IMR-90 (cell line): ENCODE results near the gene GNB1L. TPM values are rescaled to one million over a fixed set of nuclear protein-coding genes. Genes with fewer than 3 reads are reported as not detected.

ENCODE experiments used
- ATAC-seq: fragments of 200-7000 bp; cut with Tn5 transposase; 2 replicates; pipeline ENCODE4 v1.9.1; 2020; ENCODE audit warnings: low read depth, mild to moderate bottlenecking, moderate library complexity
- BruUV-seq: library from RNA; stranded (reverse); fragments of 400-500 nt; replicated peaks from 2 replicates; lab custom pipeline; 2021; lab: Mats Ljungman, UMichigan
- CTCF ChIA-PET: fragments of 300-600 bp; formaldehyde crosslinking; extraction: SDS; loops from one replicate; lab custom pipeline; 2021; ENCODE audit warnings: antibody characterized with exemption; lab: Yijun Ruan, JAX
- POLR2A ChIA-PET: fragments of 300-600 bp; sonication (Branson Sonifier 250); formaldehyde crosslinking; loops from one replicate; lab custom pipeline; 2022; ENCODE audit warnings: antibody characterized with exemption; ENCODE audit not compliant: unreplicated experiment; lab: Charles Lee
- DNase-seq: peaks from one replicate; pipeline ENCODE4 v3.0.0; 2013
- H2AFZ ChIP-seq: replicated peaks from 2 replicates; pipeline ENCODE3; 2013; ENCODE audit warnings: low read length, mild to moderate bottlenecking; ENCODE audit not compliant: poor library complexity
- H2AK5ac ChIP-seq: 2 replicates; pipeline ENCODE4 v1.6.1; 2013; ENCODE audit warnings: low read depth, low read length, inconsistent platforms
- H2AK9ac ChIP-seq: replicated peaks from 2 replicates; pipeline ENCODE3; 2013; ENCODE audit warnings: mild to moderate bottlenecking, low read depth, low read length, moderate library complexity; ENCODE audit not compliant: poor library complexity
- H2BK120ac ChIP-seq: 2 replicates; pipeline ENCODE4 v1.6.1; 2013; ENCODE audit warnings: low read depth, low read length, inconsistent platforms
- H2BK15ac ChIP-seq: 3 replicates; pipeline ENCODE4 v1.6.1; 2013; ENCODE audit warnings: low read depth, low read length, inconsistent platforms
- H2BK20ac ChIP-seq: 2 replicates; pipeline ENCODE4 v1.6.1; 2013; ENCODE audit warnings: low read depth, mild to moderate bottlenecking, inconsistent platforms, low read length, moderate library complexity
- H2BK5ac ChIP-seq: 2 replicates; pipeline ENCODE4 v1.6.1; 2013; ENCODE audit warnings: mild to moderate bottlenecking, low read depth, low read length, inconsistent platforms; ENCODE audit not compliant: poor library complexity, severe bottlenecking
- H3K14ac ChIP-seq: replicated peaks from 2 replicates; pipeline ENCODE4 v1.6.1; 2013; ENCODE audit warnings: low read depth, low read length, inconsistent platforms
- H3K18ac ChIP-seq: 2 replicates; pipeline ENCODE4 v1.6.1; 2013; ENCODE audit warnings: low read depth, low read length, control low read depth
- H3K23ac ChIP-seq: 2 replicates; pipeline ENCODE4 v1.6.1; 2013; ENCODE audit warnings: low read depth, low read length, inconsistent platforms
- H3K27ac ChIP-seq: 2 replicates; pipeline ENCODE4 v1.5.1; 2013; ENCODE audit warnings: mild to moderate bottlenecking, control low read depth, low read length; ENCODE audit not compliant: insufficient read depth
- H3K27me3 ChIP-seq: 2 replicates; pipeline ENCODE4 v1.6.1; 2013; ENCODE audit warnings: low read length; ENCODE audit not compliant: control insufficient read depth, insufficient read depth
- H3K36me3 ChIP-seq: 2 replicates; pipeline ENCODE4 v1.6.1; 2013; ENCODE audit warnings: low read length, mixed read lengths; ENCODE audit not compliant: control insufficient read depth, insufficient read depth
- H3K4ac ChIP-seq: 2 replicates; pipeline ENCODE4 v1.6.1; 2013; ENCODE audit warnings: low read depth, low read length, inconsistent platforms
- H3K4me1 ChIP-seq: 2 replicates; pipeline ENCODE4 v1.6.1; 2013; ENCODE audit warnings: low read length, mixed read lengths; ENCODE audit not compliant: control insufficient read depth, insufficient read depth
- H3K4me2 ChIP-seq: 2 replicates; pipeline ENCODE4 v1.6.1; 2013; ENCODE audit warnings: low read depth, mild to moderate bottlenecking, control low read depth, low read length, moderate library complexity
- H3K4me3 ChIP-seq: 2 replicates; pipeline ENCODE4 v1.5.1; 2013; ENCODE audit warnings: low read depth, mild to moderate bottlenecking, control low read depth, low read length, moderate library complexity; ENCODE audit not compliant: insufficient read depth
- H3K56ac ChIP-seq: 2 replicates; pipeline ENCODE4 v1.6.1; 2013; ENCODE audit warnings: low read length, inconsistent platforms; ENCODE audit not compliant: insufficient read depth; ENCODE audit errors: extremely low read depth
- H3K79me1 ChIP-seq, 2 experiments: 2 replicates each; pipeline ENCODE4 v1.6.1; 2013; ENCODE audit warnings: low read length in 2 of 2, inconsistent platforms in 1 of 2, low read depth in 1 of 2
- H3K9ac ChIP-seq: 2 replicates; pipeline ENCODE4 v1.6.1; 2013; ENCODE audit warnings: low read depth, low read length, control low read depth
- H3K9me1 ChIP-seq: 2 replicates; pipeline ENCODE4 v1.6.1; 2013; ENCODE audit warnings: low read length, inconsistent platforms; ENCODE audit not compliant: insufficient read depth
- H3K9me3 ChIP-seq: 2 replicates; pipeline ENCODE4 v1.6.1; 2013; ENCODE audit warnings: low read length; ENCODE audit not compliant: control insufficient read depth, insufficient read depth
- H4K20me1 ChIP-seq: 2 replicates; pipeline ENCODE4 v1.6.1; 2013; ENCODE audit warnings: low read length, inconsistent platforms; ENCODE audit not compliant: insufficient read depth
- H4K5ac ChIP-seq: 2 replicates; pipeline ENCODE4 v1.6.1; 2013; ENCODE audit warnings: mild to moderate bottlenecking, low read depth, low read length, control low read depth
- H4K8ac ChIP-seq, 2 experiments: 2 replicates each; pipeline ENCODE4 v1.6.1; 2013; ENCODE audit warnings: low read depth in 2 of 2, low read length in 2 of 2, control low read depth in 1 of 2, inconsistent platforms in 1 of 2
- H4K91ac ChIP-seq: 2 replicates; pipeline ENCODE4 v1.6.1; 2013; ENCODE audit warnings: low read depth, low read length, inconsistent platforms; ENCODE audit not compliant: insufficient read depth
- BHLHE40 ChIP-seq: fragments of 150-350 bp; IDR thresholded peaks from 2 replicates; pipeline ENCODE4 v1.6.1; 2016; ENCODE audit warnings: mild to moderate bottlenecking, low read depth, low read length
- CEBPB ChIP-seq: IDR thresholded peaks from 2 replicates; pipeline ENCODE4 v1.6.1; 2012; ENCODE audit warnings: low read depth, low read length, improper control_type of control experiment
- CHD1 ChIP-seq: IDR thresholded peaks from 2 replicates; pipeline ENCODE4 v1.6.1; 2012; ENCODE audit warnings: low read depth, low read length, improper control_type of control experiment
- CTCF ChIP-seq: conservative IDR thresholded peaks from 2 replicates; pipeline ENCODE4 v1.5.1; 2012; ENCODE audit warnings: mild to moderate bottlenecking, low read depth, low read length, improper control_type of control experiment
- ELK1 ChIP-seq: fragments of 150-350 bp; IDR thresholded peaks from 2 replicates; pipeline ENCODE4 v1.6.1; 2016; ENCODE audit warnings: low read depth, mild to moderate bottlenecking, low read length, moderate library complexity, borderline replicate concordance
- FOS ChIP-seq: fragments of 150-350 bp; IDR thresholded peaks from 2 replicates; pipeline ENCODE4 v1.6.1; 2016; ENCODE audit warnings: low read depth, low read length
- MAFK ChIP-seq: IDR thresholded peaks from 2 replicates; pipeline ENCODE4 v1.6.1; 2012; ENCODE audit warnings: low read depth, low read length, improper control_type of control experiment
- MAZ ChIP-seq: IDR thresholded peaks from 2 replicates; pipeline ENCODE4 v1.6.1; 2012; ENCODE audit warnings: low read depth, mild to moderate bottlenecking, low read length, improper control_type of control experiment, moderate library complexity, borderline replicate concordance
- MXI1 ChIP-seq: IDR thresholded peaks from 2 replicates; pipeline ENCODE4 v1.6.1; 2012; ENCODE audit warnings: low read depth, mild to moderate bottlenecking, low read length, moderate library complexity, borderline replicate concordance
- POLR2A ChIP-seq: IDR thresholded peaks from 2 replicates; pipeline ENCODE4 v1.6.1; 2012; ENCODE audit warnings: mild to moderate bottlenecking, low read depth, low read length
- RAD21 ChIP-seq: IDR thresholded peaks from 2 replicates; pipeline ENCODE4 v1.6.1; 2012; ENCODE audit warnings: low read length, improper control_type of control experiment
- RCOR1 ChIP-seq: IDR thresholded peaks from 2 replicates; pipeline ENCODE4 v1.6.1; 2012; ENCODE audit warnings: mild to moderate bottlenecking, low read length, improper control_type of control experiment; ENCODE audit not compliant: insufficient replicate concordance
- RFX5 ChIP-seq: IDR thresholded peaks from 2 replicates; pipeline ENCODE4 v1.8.0; 2012; ENCODE audit warnings: low read depth, mild to moderate bottlenecking, low read length, moderate library complexity
- SMC3 ChIP-seq: fragments of 150-350 bp; IDR thresholded peaks from 2 replicates; pipeline ENCODE4 v1.6.1; 2016; ENCODE audit warnings: low read depth, mild to moderate bottlenecking, antibody characterized with exemption, low read length, moderate library complexity
- WGBS, 2 experiments: methylation state at CpG; one replicate each; pipeline versions ENCODE4 v1.1.5 to v1.1.7; 2013; ENCODE audit warnings: missing lambda C conversion rate in 2 of 2; ENCODE audit not compliant: insufficient read length in 1 of 2; ENCODE audit errors: extremely low coverage in 2 of 2; 5-methylcytosine and 5-hydroxymethylcytosine counted together
- dilution Hi-C: fragments of 300-500 bp; cut with HindIII; formaldehyde crosslinking; loops from one replicate; pipeline ENCODE4 v1.14.3; 2018; ENCODE audit warnings: low sequenced_read_pairs; ENCODE audit not compliant: unreplicated experiment
- in situ Hi-C: fragments of 300-500 bp; cut with MboI; formaldehyde crosslinking; loops from 3 replicates; pipeline ENCODE4 v1.14.3; 2019; ENCODE audit warnings: low sequenced_read_pairs, inconsistent platforms, mixed read lengths
- intact Hi-C: fragments of 100-400 bp; cut with micrococcal nuclease; formaldehyde crosslinking; loops from 2 replicates; pipeline ENCODE4 v1.10.0; 2022
- polyA plus RNA-seq, 3 experiments: library from polyadenylated mRNA; depleted of rRNA; stranded (reverse); fragments of >200 nt; gene quantifications; 2 replicates each; pipeline ENCODE4 v1.2.3, GENCODE V29; 2012; ENCODE audit warnings: low replicate concordance in 1 of 3
- total RNA-seq: library from RNA; depleted of rRNA; stranded (reverse); fragments of >200 nt; gene quantifications from 2 replicates; pipeline ENCODE4 v1.2.3, GENCODE V29; 2012

Gene GNB1L
- total and polyA plus RNA-seq, 2 of the 4 experiments (the other 2 are of a cell fraction) = 2.5 to 4.4 TPM

- no peak for TF ChIP-seq CHD1
- no peak for TF ChIP-seq MAZ
- no peak for TF ChIP-seq MXI1
- TF ChIP-seq POLR2A = no peak
- no peak for TF ChIP-seq BHLHE40
- TF ChIP-seq SMC3 = no peak
Measured at GRCh38 chr22:19809741-19810140, 44.9 kb downstream of the GNB1L start (continued).

GRCh38 chr22:19808873-19809478 is 45.7 kb downstream of the GNB1L start:
- H3K18ac ChIP-seq = no peak overlapping the region
- peaks cover 7% of the 10 kb centered on the region; the same call in 1 of the 2 replicates for H3K9me1 ChIP-seq
- H2BK15ac ChIP-seq = no peak overlapping the region
- H3K4ac ChIP-seq = no peak overlapping the region
- H2AFZ ChIP-seq = no peak overlapping the region
- 91% methylated on average over 3 of the region's 11 CpGs; no CpG with 5 or more reads in 1 of the 2 experiments for WGBS, 2 experiments
- H3K56ac ChIP-seq = no peak overlapping the region
- H4K91ac ChIP-seq = no peak overlapping the region
- H3K79me1 ChIP-seq = no peaks in the 10 kb centered on the region
- H2AK9ac ChIP-seq = peak overlapping the region; percentile 37
- H2BK120ac ChIP-seq = no peak overlapping the region
- 0 out of 2 replicates have a peak, but pooled peaks cover 5% of the 10 kb centered on the region for H4K20me1 ChIP-seq
- peaks cover 14% of the 10 kb centered on the region for H3K4me1 ChIP-seq
- no peak overlapping the region for H3K23ac ChIP-seq
- no peak overlapping the region for H4K8ac ChIP-seq
- ChIA-PET CTCF (no interaction called here), POLR2A (no interaction called here)
- dilution Hi-C loops = no loop called here
- no peak overlapping the region for H2AK5ac ChIP-seq
- no peak overlapping the region for H3K4me2 ChIP-seq
- H3K4me3 ChIP-seq = no peak overlapping the region
- H4K5ac ChIP-seq = no peak overlapping the region
- DNase-seq (no peak), ATAC-seq (no peak)
- H3K36me3 ChIP-seq = no peaks in the 10 kb centered on the region
- H3K27me3 ChIP-seq = no peaks in the 10 kb centered on the region
- H3K9ac ChIP-seq = no peak overlapping the region
- H3K27ac ChIP-seq = no peak overlapping the region
- in situ Hi-C loops = no loop called here
- H3K14ac ChIP-seq = no peak overlapping the region
- no TSS peak for BruUV-seq
- no peaks in the 10 kb centered on the region for H3K9me3 ChIP-seq
- intact Hi-C loops = no loop called here
- H2BK20ac ChIP-seq = no peak overlapping the region
- no peak overlapping the region for H2BK5ac ChIP-seq
- TF ChIP-seq RAD21 = no peak
- no peak for TF ChIP-seq BHLHE40
- TF ChIP-seq CTCF = no peak
- TF ChIP-seq RCOR1 = no peak
- no peak for TF ChIP-seq FOS
- no peak for TF ChIP-seq MAFK
- no peak for TF ChIP-seq SMC3
- TF ChIP-seq MXI1 = no peak
- TF ChIP-seq MAZ = no peak
- TF ChIP-seq CEBPB = no peak
- no peak for TF ChIP-seq RFX5
- TF ChIP-seq ELK1 = no peak
- TF ChIP-seq CHD1 = no peak
- TF ChIP-seq POLR2A = no peak
